CD4-positive, alpha-beta T cell (primary cell): ENCODE measurements around the gene CISTR. TPM values are rescaled to one million over a fixed set of nuclear protein-coding genes. Genes with fewer than 3 reads are reported as not detected.

Experiments
- ATAC-seq: fragments of 200-7000 bp; cut with Tn5 transposase; one replicate; pipeline ENCODE4 v1.10.0; 2022; ENCODE audit warnings: mild to moderate bottlenecking; ENCODE audit not compliant: poor library complexity
- CTCF ChIA-PET: fragments of 350-600 bp; sonication (Branson Sonifier 250); formaldehyde crosslinking; loops from one replicate; lab custom pipeline; 2021; ENCODE audit warnings: antibody characterized with exemption, inconsistent platforms; lab: Charles Lee
- POLR2A ChIA-PET: fragments of 350-600 bp; sonication (Branson Sonifier 250); formaldehyde crosslinking; loops from one replicate; lab custom pipeline; 2021; ENCODE audit warnings: antibody characterized with exemption, inconsistent platforms; lab: Charles Lee
- DNase-seq, 14 experiments: peaks; one replicate each; pipeline ENCODE4 v3.0.0-alpha.2; 2013 to 2020; ENCODE audit warnings: mixed read lengths in 2 of 14
- H3K27ac ChIP-seq, 2 donors: one replicate each; pipeline versions ENCODE4 v1.5.1 to v1.7.0; 2013; ENCODE audit warnings: low read length in 2 of 2, low read depth in 1 of 2, mild to moderate bottlenecking in 1 of 2
- H3K27me3 ChIP-seq, 2 experiments: 1 replicate in 1 of 2; 2 replicates in 1 of 2; pipeline versions ENCODE4 v1.6.1 to v1.7.0; 2013; ENCODE audit warnings: low read length in 2 of 2, control low read depth in 1 of 2, mild to moderate bottlenecking in 1 of 2, moderate library complexity in 1 of 2; ENCODE audit not compliant: insufficient read depth in 2 of 2, control insufficient read depth in 1 of 2
- H3K36me3 ChIP-seq: one replicate; pipeline ENCODE4 v1.6.1; 2013; ENCODE audit warnings: low read length, control low read depth; ENCODE audit not compliant: insufficient read depth
- H3K4me1 ChIP-seq: one replicate; pipeline ENCODE4 v1.6.1; 2013; ENCODE audit warnings: low read length, control low read depth; ENCODE audit not compliant: insufficient read depth
- H3K4me3 ChIP-seq: one replicate; pipeline ENCODE4 v1.5.1; 2013; ENCODE audit warnings: mild to moderate bottlenecking, low read length, moderate library complexity
- H3K9me3 ChIP-seq, 2 experiments: 1 replicate in 1 of 2; 2 replicates in 1 of 2; pipeline versions ENCODE4 v1.6.1 to v1.7.0; 2013; ENCODE audit warnings: low read length in 2 of 2, mild to moderate bottlenecking in 2 of 2, control low read depth in 1 of 2, moderate library complexity in 1 of 2; ENCODE audit not compliant: control insufficient read depth in 1 of 2, insufficient read depth in 1 of 2
- H3K27ac Mint-ChIP-seq: one replicate; pipeline ENCODE4 v1.8.0; 2020; ENCODE audit warnings: mixed read lengths
- H3K27me3 Mint-ChIP-seq: one replicate; pipeline ENCODE4 v1.8.0; 2021; ENCODE audit warnings: mixed read lengths
- H3K36me3 Mint-ChIP-seq: one replicate; pipeline ENCODE4 v1.8.0; 2021; ENCODE audit warnings: low read depth, mixed read lengths
- H3K4me1 Mint-ChIP-seq: one replicate; pipeline ENCODE4 v1.8.0; 2021; ENCODE audit warnings: low read depth, mixed read lengths
- H3K4me3 Mint-ChIP-seq: one replicate; pipeline ENCODE4 v1.8.0; 2020; ENCODE audit warnings: mild to moderate bottlenecking, mixed read lengths
- H3K9me3 Mint-ChIP-seq: one replicate; pipeline ENCODE4 v1.8.0; 2020; ENCODE audit warnings: mixed read lengths
- intact Hi-C, 2 experiments: fragments of 100-400 bp; cut with DNase I in 1 of 2; cut with micrococcal nuclease in 1 of 2; formaldehyde crosslinking; loops; one replicate each; pipeline versions ENCODE4 v1.15.1 to v1.9.0; 2023 to 2025; cut with DNase I, micrococcal nuclease
- total RNA-seq, 174 experiments: library from RNA in 2 of 174; stranded (reverse) in 2 of 174; gene quantifications; one replicate each; pipeline ENCODE4 v1.2.3 and lab custom pipeline; 2021 to 2026
- TF ChIP-seq, protein P1 (sequence below): fragments of 200-600 bp; IDR thresholded peaks from one replicate; pipeline ENCODE4 v1.8.0; 2022; ENCODE audit warnings: antibody characterized with exemption, mild to moderate bottlenecking

Gene CISTR
- total RNA-seq, 2 experiments from 2014 or later, result not detected

DNA sequence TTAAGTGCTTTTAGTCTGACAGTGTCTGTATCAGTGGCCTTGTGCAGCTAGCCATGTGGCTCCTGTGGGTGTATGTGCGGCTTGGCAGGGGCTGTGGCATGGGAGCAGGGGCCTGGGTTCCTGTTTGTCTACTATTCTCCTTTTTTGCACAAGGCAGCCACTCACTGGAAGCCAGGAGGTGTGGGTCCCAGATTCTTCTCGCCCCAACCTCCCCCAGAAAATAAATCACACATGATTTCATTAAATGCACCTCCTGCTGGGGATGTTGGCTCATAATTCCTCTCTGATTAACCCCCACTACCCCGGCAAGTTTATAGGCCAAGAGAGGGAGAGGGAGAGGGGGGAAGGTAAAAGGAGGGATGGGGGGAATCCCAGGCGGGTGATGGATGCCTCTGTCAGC, 42.1 kb downstream of the CISTR start:
- no peaks in the 10 kb centered on the region for H3K9me3 ChIP-seq
- Mint-ChIP-seq H3K4me3 (no peak overlapping the region), H3K9me3 (no peaks in the 10 kb centered on the region), H3K27me3 (peaks cover 26% of the 10 kb centered on the region), H3K27ac (no peak overlapping the region), H3K36me3 (peaks cover 38% of the 10 kb centered on the region), H3K4me1 (no peaks in the 10 kb centered on the region)
- H3K4me1 ChIP-seq, result no peaks in the 10 kb centered on the region
- intact Hi-C loops, result loop anchor here in 1 of 2 experiments (10.0 kb wide), 1 partner anchor 495 kb away; no protein-coding TSS in a partner anchor
- H3K4me3 ChIP-seq, result no peak overlapping the region
- ChIA-PET POLR2A (no interaction called here), CTCF (interaction anchor here (1.3 kb wide), 1 partner anchor 47 kb away, joined by 5 read pairs; no protein-coding TSS in a partner anchor)
- no peaks in the 10 kb centered on the region for H3K27me3 ChIP-seq
- H3K36me3 ChIP-seq, result peaks cover 24% of the 10 kb centered on the region
- DNase-seq (no peak), ATAC-seq (no peak)
- TF ChIP-seq, protein P1, sequence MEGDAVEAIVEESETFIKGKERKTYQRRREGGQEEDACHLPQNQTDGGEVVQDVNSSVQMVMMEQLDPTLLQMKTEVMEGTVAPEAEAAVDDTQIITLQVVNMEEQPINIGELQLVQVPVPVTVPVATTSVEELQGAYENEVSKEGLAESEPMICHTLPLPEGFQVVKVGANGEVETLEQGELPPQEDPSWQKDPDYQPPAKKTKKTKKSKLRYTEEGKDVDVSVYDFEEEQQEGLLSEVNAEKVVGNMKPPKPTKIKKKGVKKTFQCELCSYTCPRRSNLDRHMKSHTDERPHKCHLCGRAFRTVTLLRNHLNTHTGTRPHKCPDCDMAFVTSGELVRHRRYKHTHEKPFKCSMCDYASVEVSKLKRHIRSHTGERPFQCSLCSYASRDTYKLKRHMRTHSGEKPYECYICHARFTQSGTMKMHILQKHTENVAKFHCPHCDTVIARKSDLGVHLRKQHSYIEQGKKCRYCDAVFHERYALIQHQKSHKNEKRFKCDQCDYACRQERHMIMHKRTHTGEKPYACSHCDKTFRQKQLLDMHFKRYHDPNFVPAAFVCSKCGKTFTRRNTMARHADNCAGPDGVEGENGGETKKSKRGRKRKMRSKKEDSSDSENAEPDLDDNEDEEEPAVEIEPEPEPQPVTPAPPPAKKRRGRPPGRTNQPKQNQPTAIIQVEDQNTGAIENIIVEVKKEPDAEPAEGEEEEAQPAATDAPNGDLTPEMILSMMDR, result no peak
- no peak overlapping the region for H3K27ac ChIP-seq

GRCh38 chr12:53706080-53706479, 45.7 kb downstream of the CISTR start:
- Mint-ChIP-seq H3K4me3 (no peak overlapping the region), H3K4me1 (no peaks in the 10 kb centered on the region), H3K27me3 (peaks cover 60% of the 10 kb centered on the region), H3K36me3 (peaks cover 2% of the 10 kb centered on the region), H3K27ac (no peak overlapping the region), H3K9me3 (no peaks in the 10 kb centered on the region)
- intact Hi-C loops, result loop anchor here in 1 of 2 experiments (10.0 kb wide), 1 partner anchor 499 kb away; no protein-coding TSS in a partner anchor
- Histone ChIP-seq H3K4me1 (no peaks in the 10 kb centered on the region), H3K4me3 (no peak overlapping the region), H3K27ac (no peak overlapping the region), H3K27me3 (peaks cover 18 to 29% of the 10 kb centered on the region in 2 experiments), H3K36me3 (no peaks in the 10 kb centered on the region), H3K9me3 (no peaks in the 10 kb centered on the region)
- no peak for DNase-seq
- no peak for ATAC-seq
- ChIA-PET POLR2A (no interaction called here), CTCF (no interaction called here)
- TF ChIP-seq, protein P1, result no peak

GRCh38 chr12:53703756-53704155, 48.0 kb downstream of the CISTR start:
- no peaks in the 10 kb centered on the region for H3K9me3 ChIP-seq
- no peak for DNase-seq
- H3K4me3 Mint-ChIP-seq, result no peak overlapping the region
- H3K27ac Mint-ChIP-seq, result no peak overlapping the region
- CTCF ChIA-PET, result interaction anchor here (0.7 to 2.9 kb wide), 3 partner anchors 30 to 43 kb away, joined by 3 to 28 read pairs (median 3); no protein-coding TSS in a partner anchor
- no peaks in the 10 kb centered on the region for H3K36me3 Mint-ChIP-seq
- H3K4me3 ChIP-seq, result no peak overlapping the region
- peaks cover 34 to 44% of the 10 kb centered on the region in 2 experiments for H3K27me3 ChIP-seq
- H3K36me3 ChIP-seq, result no peaks in the 10 kb centered on the region
- no peaks in the 10 kb centered on the region for H3K4me1 ChIP-seq
- TF ChIP-seq, protein P1, result no peak
- POLR2A ChIA-PET, result no interaction called here
- no peaks in the 10 kb centered on the region for H3K9me3 Mint-ChIP-seq
- H3K27me3 Mint-ChIP-seq, result peaks cover 83% of the 10 kb centered on the region
- no peaks in the 10 kb centered on the region for H3K4me1 Mint-ChIP-seq
- ATAC-seq, result no peak
- no peak overlapping the region for H3K27ac ChIP-seq
- intact Hi-C loops, result loop anchor here in 1 of 2 experiments (10.0 kb wide), 1 partner anchor 501 kb away; no protein-coding TSS in a partner anchor
